ENCODE measurements around the gene DYNLT1. TPM values are rescaled to one million over a fixed set of nuclear protein-coding genes. Genes with fewer than 3 reads are reported as not detected.
A peak's percentile ranks its signal among the peaks of the same experiment; 100 is the strongest.
"Not testable (repeated sequence)": the region's sequence is repeated elsewhere in the genome, so short reads cannot be mapped to it uniquely, and the experiment has no call there.

DYNLT1 gene
- 10 to 100 TPM; 82.3 to 89.8 TPM for total RNA-seq

DNA sequence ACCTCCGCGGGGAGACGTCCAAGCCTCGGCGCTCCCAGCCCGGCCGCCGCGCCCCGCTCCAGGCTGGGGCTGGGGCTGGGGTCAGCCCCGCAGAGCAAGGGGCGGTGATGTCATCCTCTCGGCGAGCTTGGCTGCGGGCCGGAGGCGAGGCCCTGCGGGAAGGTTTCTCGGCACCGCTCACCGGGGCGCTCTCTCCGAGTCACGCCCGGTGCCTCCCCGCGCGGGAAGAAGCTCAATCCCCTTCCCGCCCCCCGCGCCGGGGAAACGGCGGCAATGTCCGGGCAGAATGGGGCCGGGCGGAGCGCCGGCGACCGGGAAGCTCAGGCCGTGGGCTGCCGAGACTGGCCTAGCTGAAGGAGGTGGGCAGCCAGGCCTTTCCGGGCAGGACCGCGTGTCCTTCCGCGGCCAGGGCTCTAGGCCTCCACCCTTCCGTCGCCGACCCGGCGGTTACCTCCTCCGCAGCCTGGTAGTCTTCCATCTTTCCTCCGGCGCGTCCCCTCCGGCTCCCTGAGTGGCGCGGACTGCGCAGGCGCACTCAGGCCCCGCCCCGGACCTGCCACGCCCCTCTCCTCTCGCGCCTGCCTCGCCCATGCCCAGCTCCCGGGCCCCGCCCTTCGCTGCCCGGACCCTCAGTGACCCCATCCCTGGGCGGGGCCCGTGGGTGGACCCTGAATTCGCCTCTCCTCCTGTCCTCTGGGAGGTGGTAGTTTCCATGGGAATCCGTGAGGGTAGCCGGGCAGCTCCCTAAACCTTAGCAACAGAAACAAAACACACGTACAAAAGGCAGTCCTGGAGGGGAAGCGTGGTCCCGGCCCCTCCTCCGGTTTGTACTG, at the start of gene DYNLT1:
Gene DYNLT1, minus strand, starts transcription at position 513 of the 833 bp plus-strand sequence. Its CDS starts 35 bp downstream, at position 478.
- peak; percentile 46 for ATAC-seq (replicated peaks)
- peak within 1 kb of the TSS; percentile 98 for H3K27ac Mint-ChIP-seq

GRCh38 chr6:158688860-158689259, 44.3 kb upstream of the DYNLT1 start:
- H3K27me3 Mint-ChIP-seq = no peaks in the 10 kb centered on the region
- no peak overlapping the region for H3K27ac Mint-ChIP-seq
- peaks cover 96% of the 10 kb centered on the region for H3K36me3 Mint-ChIP-seq (ENCODE audit: low read depth)
- peaks cover 27% of the 10 kb centered on the region for H3K4me1 Mint-ChIP-seq
- H3K9me3 Mint-ChIP-seq = no peaks in the 10 kb centered on the region
- H3K4me3 Mint-ChIP-seq = no peak overlapping the region
- no peak for ATAC-seq (replicated peaks)

More for the DNA sequence above, at the start of gene DYNLT1:
- Mint-ChIP-seq H3K4me1 (peaks cover 62% of the 10 kb centered on the region), H3K9me3 (no peaks in the 10 kb centered on the region), H3K27me3 (no peaks in the 10 kb centered on the region), H3K36me3 (ENCODE audit: low read depth) (peaks cover 74% of the 10 kb centered on the region), H3K4me3 (peak within 1 kb of the TSS; percentile 83)

DNA sequence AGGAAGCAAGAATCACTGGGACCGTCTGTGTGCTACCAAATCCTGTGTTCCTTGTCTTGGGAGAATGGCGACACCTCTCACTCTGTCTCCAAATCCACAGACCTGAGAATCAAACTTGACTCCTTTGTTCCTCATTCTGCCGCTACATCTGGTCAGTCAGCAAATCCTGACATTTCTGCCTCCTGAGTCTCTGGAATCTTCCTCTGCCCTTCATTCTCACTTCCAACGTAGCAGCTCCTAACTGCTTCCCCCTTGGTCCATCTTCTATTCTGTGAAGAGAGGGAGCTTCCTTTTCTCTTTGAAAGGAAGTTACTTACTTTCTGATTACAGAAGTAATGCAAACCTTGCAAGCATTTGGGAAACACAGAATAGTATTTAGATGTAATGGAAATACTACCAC, 43.0 kb upstream of the DYNLT1 start:
- H3K4me3 Mint-ChIP-seq = peak overlapping the region; percentile 41
- H3K4me1 Mint-ChIP-seq = peaks cover 33% of the 10 kb centered on the region
- H3K27ac Mint-ChIP-seq = peak overlapping the region; percentile 34
- H3K9me3 Mint-ChIP-seq = no peaks in the 10 kb centered on the region
- no peak for ATAC-seq (replicated peaks)
- no peaks in the 10 kb centered on the region for H3K27me3 Mint-ChIP-seq
- peaks cover 96% of the 10 kb centered on the region for H3K36me3 Mint-ChIP-seq (ENCODE audit: low read depth)

DNA sequence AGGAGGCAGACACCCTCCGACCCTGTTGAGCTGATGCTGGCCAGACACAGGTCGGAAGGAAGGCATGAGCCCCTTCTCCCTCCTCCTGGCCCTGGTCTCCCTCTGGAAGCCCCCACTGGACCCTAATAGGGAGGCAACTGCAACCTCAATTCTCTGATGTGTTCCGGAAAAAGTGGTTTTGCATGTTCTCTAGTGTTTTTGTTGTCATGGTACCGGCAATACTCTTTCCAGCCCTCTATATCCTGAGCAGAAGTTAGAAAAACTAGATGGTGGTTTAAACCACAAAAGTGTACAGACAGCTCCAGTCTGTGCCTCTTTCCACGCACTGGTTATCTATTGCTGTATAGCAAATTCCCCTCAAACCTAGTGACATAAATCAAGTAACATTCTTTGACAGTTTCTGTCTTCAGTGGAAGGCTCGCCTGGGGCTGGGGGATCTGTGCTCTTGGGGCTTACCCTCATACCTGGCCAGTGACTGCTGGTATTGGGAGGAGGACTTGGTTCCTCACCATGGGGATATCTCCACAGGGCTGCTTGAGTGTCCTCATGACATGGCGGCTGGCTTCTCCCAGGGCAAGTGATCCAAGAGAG, 42.3 kb upstream of the DYNLT1 start:
- no peaks in the 10 kb centered on the region for H3K27me3 Mint-ChIP-seq
- H3K4me3 Mint-ChIP-seq = peak overlapping the region; percentile 41
- peak overlapping the region; percentile 34 for H3K27ac Mint-ChIP-seq
- ATAC-seq (replicated peaks) = peak; percentile 89
- H3K36me3 Mint-ChIP-seq (ENCODE audit: low read depth) = peaks cover 98% of the 10 kb centered on the region
- H3K4me1 Mint-ChIP-seq = peaks cover 33% of the 10 kb centered on the region
- H3K9me3 Mint-ChIP-seq = no peaks in the 10 kb centered on the region

DNA sequence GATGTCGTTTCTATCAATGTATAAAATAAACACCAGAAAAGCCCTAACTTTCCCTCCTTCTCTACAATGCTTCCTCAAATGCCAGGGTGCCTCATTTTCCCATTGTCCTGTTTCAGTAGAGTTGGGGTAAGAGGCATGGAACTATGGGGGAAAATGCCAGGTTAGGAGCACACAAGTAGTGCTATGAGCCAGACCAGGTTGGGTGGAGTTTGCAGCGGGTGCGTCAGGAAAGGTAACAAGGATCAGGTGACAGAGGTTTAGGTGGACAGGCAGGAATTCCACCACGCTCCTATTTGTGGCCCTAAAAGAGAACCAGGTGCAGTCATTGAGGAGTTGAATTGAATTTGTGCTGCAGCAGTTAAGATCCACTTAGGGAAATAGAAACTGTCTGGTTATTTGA, 41.8 kb upstream of the DYNLT1 start:
- Mint-ChIP-seq H3K4me3 (peak overlapping the region; percentile 41), H3K9me3 (no peaks in the 10 kb centered on the region), H3K27ac (peak overlapping the region; percentile 34), H3K27me3 (no peaks in the 10 kb centered on the region), H3K36me3 (ENCODE audit: low read depth) (peaks cover 100% of the 10 kb centered on the region), H3K4me1 (peaks cover 37% of the 10 kb centered on the region)
- no peak for ATAC-seq (replicated peaks)

DNA sequence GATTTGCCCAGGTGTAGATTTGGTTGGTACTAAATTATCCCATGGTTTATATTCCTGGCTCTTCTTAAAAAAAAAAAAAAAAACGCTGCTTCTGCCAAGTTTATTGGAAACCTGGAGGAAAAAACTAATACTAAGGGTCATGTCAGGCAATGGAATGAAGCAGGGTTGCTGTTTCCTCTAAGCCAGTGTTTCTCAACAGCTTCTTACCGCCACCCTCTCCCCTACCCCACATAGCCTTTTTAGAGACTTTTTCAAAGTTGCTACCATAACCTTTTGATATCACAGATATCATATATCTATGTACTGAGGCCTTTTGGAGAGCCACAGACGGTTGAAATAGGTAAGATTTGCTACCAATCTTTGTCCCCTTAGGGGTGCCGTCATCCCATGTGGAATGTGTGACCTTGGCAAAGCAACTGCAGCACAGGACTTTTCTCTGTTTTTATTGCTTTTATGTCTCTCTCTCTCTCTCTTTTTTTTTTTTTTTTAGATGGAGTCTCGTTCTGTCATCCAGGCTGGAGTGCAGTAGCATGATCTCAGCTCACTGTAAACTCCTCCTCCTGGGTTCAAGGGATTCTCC, 40.3 kb upstream of the DYNLT1 start:
- Mint-ChIP-seq H3K27ac (no peak overlapping the region), H3K4me3 (no peak overlapping the region), H3K27me3 (no peaks in the 10 kb centered on the region), H3K36me3 (ENCODE audit: low read depth) (peaks cover 100% of the 10 kb centered on the region), H3K9me3 (no peaks in the 10 kb centered on the region), H3K4me1 (peaks cover 35% of the 10 kb centered on the region)
- ATAC-seq (replicated peaks) = no peak

GRCh38 chr6:158684311-158684710, 39.8 kb upstream of the DYNLT1 start:
- peaks cover 100% of the 10 kb centered on the region for H3K36me3 Mint-ChIP-seq (ENCODE audit: low read depth)
- no peak overlapping the region for H3K27ac Mint-ChIP-seq
- H3K4me1 Mint-ChIP-seq = peaks cover 37% of the 10 kb centered on the region
- no peaks in the 10 kb centered on the region for H3K9me3 Mint-ChIP-seq
- no peak for ATAC-seq (replicated peaks)
- peak overlapping the region; percentile 51 for H3K4me3 Mint-ChIP-seq
- H3K27me3 Mint-ChIP-seq = no peaks in the 10 kb centered on the region

- Mint-ChIP-seq H3K4me3 (no peak overlapping the region), H3K27ac (no peak overlapping the region), H3K27me3 (no peaks in the 10 kb centered on the region), H3K4me1 (peaks cover 26% of the 10 kb centered on the region), H3K36me3 (ENCODE audit: low read depth) (peaks cover 100% of the 10 kb centered on the region), H3K9me3 (no peaks in the 10 kb centered on the region)
- no peak for ATAC-seq (replicated peaks)
Measured at GRCh38 chr6:158680481-158680880, 35.9 kb upstream of the DYNLT1 start.

DNA sequence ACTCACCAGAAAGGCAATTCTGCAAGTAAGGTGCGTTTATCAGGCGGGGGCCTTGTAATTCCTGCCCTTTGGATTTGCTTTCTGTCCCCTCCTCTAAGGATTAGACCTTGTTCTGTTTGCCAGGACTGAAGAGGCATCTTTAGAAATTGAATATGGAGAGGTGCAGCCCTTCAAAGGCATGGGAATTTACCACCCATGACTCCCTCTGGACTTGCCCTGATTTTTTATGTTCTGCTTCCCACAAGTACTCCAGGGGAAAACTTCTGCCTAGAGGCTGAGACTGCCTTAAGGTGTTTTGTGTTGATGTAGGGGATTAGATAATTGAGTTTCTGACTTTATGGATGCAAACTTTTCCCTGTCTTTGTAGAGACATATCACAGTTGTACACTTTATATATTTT, 35.5 kb upstream of the DYNLT1 start:
- H3K27me3 Mint-ChIP-seq = no peaks in the 10 kb centered on the region
- no peak for ATAC-seq (replicated peaks)
- H3K27ac Mint-ChIP-seq = peak overlapping the region; percentile 4
- H3K9me3 Mint-ChIP-seq = no peaks in the 10 kb centered on the region
- H3K4me3 Mint-ChIP-seq = no peak overlapping the region
- H3K4me1 Mint-ChIP-seq = peaks cover 28% of the 10 kb centered on the region
- peaks cover 100% of the 10 kb centered on the region for H3K36me3 Mint-ChIP-seq (ENCODE audit: low read depth)

DNA sequence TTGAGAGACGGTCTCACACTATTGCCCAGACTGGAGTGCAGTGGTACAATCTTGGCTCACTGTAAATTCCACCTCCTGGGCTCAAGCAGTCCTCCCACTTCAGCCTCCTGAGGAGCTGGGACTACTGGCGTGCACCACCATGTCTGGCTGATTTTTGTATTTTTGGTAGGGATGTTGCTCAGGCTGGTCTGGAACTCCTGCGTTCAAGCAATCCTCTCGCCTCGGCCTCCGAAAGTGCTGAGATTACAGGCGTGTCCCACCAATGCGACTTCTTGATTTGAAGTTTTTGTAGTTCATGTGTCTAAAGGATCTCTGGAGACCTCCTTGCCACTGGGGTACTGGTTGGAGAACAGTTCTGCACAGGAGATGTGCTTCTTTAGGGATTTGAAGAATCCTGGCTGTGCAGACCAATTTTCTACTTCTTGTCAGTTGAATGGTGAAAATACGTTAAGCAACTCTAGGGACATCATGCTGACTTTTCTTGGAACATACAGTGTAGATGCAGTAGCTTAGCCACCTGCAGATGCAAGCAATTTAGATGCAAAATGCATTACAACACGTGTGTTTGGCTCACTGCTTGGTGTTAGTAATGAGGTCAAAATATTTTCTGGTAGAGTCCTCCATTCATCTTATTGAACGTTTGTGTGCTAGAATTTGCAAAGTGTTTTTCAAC, 33.5 kb upstream of the DYNLT1 start:
- Mint-ChIP-seq H3K36me3 (ENCODE audit: low read depth) (peaks cover 100% of the 10 kb centered on the region), H3K4me1 (peaks cover 23% of the 10 kb centered on the region), H3K27ac (no peak overlapping the region), H3K27me3 (no peaks in the 10 kb centered on the region), H3K4me3 (no peak overlapping the region), H3K9me3 (no peaks in the 10 kb centered on the region)
- no peak for ATAC-seq (replicated peaks)

- ATAC-seq (replicated peaks); H3K9me3 Mint-ChIP-seq; H3K27me3 Mint-ChIP-seq; H3K27ac Mint-ChIP-seq; H3K4me3 Mint-ChIP-seq: not testable (repeated sequence)
- peaks cover 23% of the 10 kb centered on the region for H3K4me1 Mint-ChIP-seq
- H3K36me3 Mint-ChIP-seq (ENCODE audit: low read depth) = peaks cover 100% of the 10 kb centered on the region
Measured at GRCh38 chr6:158677094-158677493, 32.6 kb upstream of the DYNLT1 start.

DNA sequence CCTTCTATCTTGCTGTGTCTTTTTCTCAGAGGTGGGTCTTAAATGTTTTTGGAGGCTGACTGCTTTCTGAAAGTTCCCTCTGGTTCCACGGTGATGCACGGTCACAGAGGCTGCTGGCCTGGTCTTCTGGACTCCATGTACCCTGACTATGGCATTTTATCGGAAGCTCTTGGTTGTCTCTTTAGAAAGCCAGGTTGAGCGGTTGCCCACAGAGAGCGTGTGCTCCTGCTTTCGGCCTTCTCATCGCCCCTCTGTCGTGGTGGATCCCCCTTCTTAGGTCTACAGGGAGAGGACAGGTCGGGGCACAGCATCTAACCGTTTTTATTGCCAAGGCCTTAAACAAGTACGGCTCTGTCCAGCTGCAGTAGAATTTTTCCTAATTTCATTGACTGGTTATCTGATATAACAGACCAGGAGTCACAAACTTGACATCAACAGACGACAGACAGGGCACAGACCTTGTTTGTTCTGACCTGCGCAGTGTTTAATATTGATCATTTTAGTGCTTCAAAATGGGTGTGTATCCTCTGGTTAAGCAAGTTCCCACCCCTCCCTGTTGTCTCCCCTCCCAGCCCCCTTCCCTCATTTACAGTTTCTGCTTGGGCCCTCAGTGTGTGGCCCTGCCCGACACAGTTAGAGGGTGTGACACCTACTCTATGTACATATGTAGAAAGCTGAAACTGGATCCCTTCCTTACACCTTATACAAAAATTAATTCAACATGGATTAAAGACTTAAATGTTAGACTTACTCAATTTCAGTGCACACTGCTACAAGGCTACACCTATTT, 30.0 kb upstream of the DYNLT1 start:
- H3K27me3 Mint-ChIP-seq = no peaks in the 10 kb centered on the region
- H3K4me1 Mint-ChIP-seq = peaks cover 16% of the 10 kb centered on the region
- ATAC-seq (replicated peaks) = no peak
- H3K9me3 Mint-ChIP-seq = no peaks in the 10 kb centered on the region
- H3K4me3 Mint-ChIP-seq = no peak overlapping the region
- H3K27ac Mint-ChIP-seq = no peak overlapping the region
- peaks cover 100% of the 10 kb centered on the region for H3K36me3 Mint-ChIP-seq (ENCODE audit: low read depth)

GRCh38 chr6:158672726-158673125, 28.2 kb upstream of the DYNLT1 start:
- H3K36me3 Mint-ChIP-seq (ENCODE audit: low read depth) = peaks cover 99% of the 10 kb centered on the region
- H3K27ac Mint-ChIP-seq = no peak overlapping the region
- no peaks in the 10 kb centered on the region for H3K27me3 Mint-ChIP-seq
- H3K9me3 Mint-ChIP-seq = no peaks in the 10 kb centered on the region
- no peak for ATAC-seq (replicated peaks)
- peaks cover 22% of the 10 kb centered on the region for H3K4me1 Mint-ChIP-seq
- no peak overlapping the region for H3K4me3 Mint-ChIP-seq

DNA sequence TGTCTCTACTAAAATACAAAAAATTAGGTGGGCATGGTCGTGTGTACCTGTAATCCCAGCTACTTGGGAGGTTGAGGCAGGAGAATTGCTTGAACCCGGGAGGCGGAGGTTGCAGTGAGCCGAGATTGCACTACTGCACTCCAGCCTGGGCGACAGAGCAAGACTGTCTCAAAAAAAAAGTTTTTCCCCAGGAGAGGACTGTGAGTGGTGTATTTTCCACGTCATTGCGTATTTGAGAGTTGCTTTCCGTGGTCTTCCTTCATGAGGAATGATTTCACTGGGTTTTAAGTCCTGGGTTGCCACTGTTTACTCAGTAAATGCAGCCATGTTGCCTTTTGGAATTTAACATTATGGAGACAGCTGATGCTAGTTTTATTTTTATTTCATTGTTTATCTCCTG, 27.6 kb upstream of the DYNLT1 start:
- H3K9me3 Mint-ChIP-seq; ATAC-seq (replicated peaks); H3K27ac Mint-ChIP-seq; H3K4me3 Mint-ChIP-seq; H3K27me3 Mint-ChIP-seq: not testable (repeated sequence)
- H3K36me3 Mint-ChIP-seq (ENCODE audit: low read depth) = peaks cover 99% of the 10 kb centered on the region
- peaks cover 25% of the 10 kb centered on the region for H3K4me1 Mint-ChIP-seq
